HCT116 (cell line): ENCODE measurements around the gene FNDC3B. TPM values are rescaled to one million over a fixed set of nuclear protein-coding genes. Genes with fewer than 3 reads are reported as not detected.

Experiments
- ATAC-seq: fragments of 200-7000 bp; cut with Tn5 transposase; 2 replicates; pipeline ENCODE4 v1.9.1; 2020; ENCODE audit warnings: mild to moderate bottlenecking, moderate library complexity
- BruUV-seq: library from RNA; stranded (reverse); fragments of 400-500 nt; replicated peaks from 2 replicates; lab custom pipeline; 2021; lab: Mats Ljungman, UMichigan
- CTCF ChIA-PET: fragments of 300-600 bp; sonication (Branson Sonifier 250); formaldehyde crosslinking; loops from one replicate; lab custom pipeline; 2021; ENCODE audit warnings: antibody characterized with exemption; lab: Charles Lee
- POLR2A ChIA-PET: fragments of 300-600, 350-600 bp; sonication (Branson Sonifier 250); formaldehyde crosslinking; loops from one replicate; lab custom pipeline; 2021; ENCODE audit warnings: antibody characterized with exemption; lab: Charles Lee
- RAD21 ChIA-PET, 2 experiments: fragments of 300-600 bp; sonication (Branson Sonifier 250); formaldehyde crosslinking; loops; one replicate each; lab custom pipeline; 2023; ENCODE audit warnings: low total read pairs in 2 of 2; ENCODE audit not compliant: uncharacterized antibody in 2 of 2, unreplicated experiment in 2 of 2, low non-redundant PET in 1 of 2; lab: Charles Lee
- DNase-seq: peaks from one replicate; pipeline ENCODE4 v3.0.0-alpha.2; 2010; ENCODE audit warnings: low read depth, low spot score
- H2AFZ ChIP-seq: fragments of 200-600 bp; shearing (Covaris generic), sonication (generic); 2 replicates; pipeline ENCODE4 v1.6.1; 2017; ENCODE audit warnings: low read depth, mixed run types, mixed read lengths, antibody characterized with exemption, low read length; ENCODE audit not compliant: poor library complexity, severe bottlenecking
- H3K27ac ChIP-seq: 2 replicates; pipeline ENCODE4 v1.5.1; 2012; ENCODE audit warnings: low read depth, low read length
- H3K27me3 ChIP-seq: fragments of 200-600 bp; sonication (generic); 2 replicates; pipeline ENCODE4 v1.6.1; 2016; ENCODE audit warnings: mixed run types, low read length, mixed read lengths; ENCODE audit not compliant: insufficient read depth
- H3K36me3 ChIP-seq, 2 experiments: fragments of 200-500 bp in 1 of 2; fragments of 200-600 bp in 1 of 2; sonication (Bioruptor generic) in 1 of 2; sonication (generic) in 1 of 2; 2 replicates each; pipeline versions ENCODE4 v1.5.1 to v1.6.1; 2014 to 2016; ENCODE audit warnings: low read length in 2 of 2, inconsistent platforms in 1 of 2, mixed read lengths in 1 of 2, mixed run types in 1 of 2; ENCODE audit not compliant: insufficient read depth in 2 of 2, control insufficient read depth in 1 of 2
- H3K4me1 ChIP-seq, 2 experiments: fragments of 200-600 bp in 1 of 2; sonication (generic) in 1 of 2; 2 replicates each; pipeline versions ENCODE4 v1.5.1 to v1.6.1; 2012 to 2017; ENCODE audit warnings: low read length in 2 of 2, inconsistent platforms in 1 of 2, mild to moderate bottlenecking in 1 of 2, mixed read lengths in 1 of 2, mixed run types in 1 of 2, moderate library complexity in 1 of 2; ENCODE audit not compliant: insufficient read depth in 2 of 2, control insufficient read depth in 1 of 2
- H3K4me2 ChIP-seq: fragments of 200-600 bp; sonication (generic); 2 replicates; pipeline ENCODE4 v1.6.1; 2017; ENCODE audit warnings: mixed run types, low read length, mixed read lengths
- H3K4me3 ChIP-seq, 2 experiments: fragments of 200-600 bp in 1 of 2; sonication (generic) in 1 of 2; replicated peaks in 1 of 2; 2 replicates each; pipeline ENCODE4 v1.5.1; 2011 to 2016; ENCODE audit warnings: low read length in 2 of 2, control low read depth in 1 of 2, low read depth in 1 of 2, mild to moderate bottlenecking in 1 of 2, mixed read lengths in 1 of 2, mixed run types in 1 of 2
- H3K79me2 ChIP-seq: fragments of 200-600 bp; sonication (generic); 2 replicates; pipeline ENCODE4 v1.6.1; 2017; ENCODE audit warnings: mild to moderate bottlenecking, mixed run types, low read length, moderate library complexity, mixed read lengths; ENCODE audit not compliant: insufficient read depth
- H3K9ac ChIP-seq: fragments of 200-600 bp; sonication (generic); 2 replicates; pipeline ENCODE4 v1.6.1; 2016; ENCODE audit warnings: low read length, mixed read lengths
- H3K9me2 ChIP-seq: fragments of 200-600 bp; sonication (generic), shearing (Covaris generic); 2 replicates; pipeline ENCODE4 v1.6.1; 2017; ENCODE audit warnings: mixed run types, mild to moderate bottlenecking, moderate library complexity; ENCODE audit not compliant: insufficient read depth
- H3K9me3 ChIP-seq, 2 experiments: fragments of 200-500 bp in 1 of 2; fragments of 200-600 bp in 1 of 2; sonication (Bioruptor generic) in 1 of 2; sonication (generic) in 1 of 2; 2 replicates each; pipeline ENCODE4 v1.6.1; 2014 to 2017; ENCODE audit warnings: low read length in 2 of 2, mixed read lengths in 2 of 2, inconsistent platforms in 1 of 2, low read depth in 1 of 2, mild to moderate bottlenecking in 1 of 2, mixed run types in 1 of 2, moderate library complexity in 1 of 2; ENCODE audit not compliant: control insufficient read depth in 1 of 2, insufficient read depth in 1 of 2
- H4K20me1 ChIP-seq: fragments of 200-600 bp; sonication (generic), shearing (Covaris generic); 2 replicates; pipeline ENCODE4 v1.6.1; 2017; ENCODE audit warnings: mixed run types, mild to moderate bottlenecking, moderate library complexity; ENCODE audit not compliant: insufficient read depth
- ATF3 ChIP-seq: IDR thresholded peaks from 2 replicates; pipeline ENCODE4 v1.6.1; 2012
- CEBPB ChIP-seq: IDR thresholded peaks from 2 replicates; pipeline ENCODE4 v1.6.1; 2012; ENCODE audit warnings: low read depth
- ELF1 ChIP-seq: IDR thresholded peaks from 2 replicates; pipeline ENCODE4 v1.6.1; 2012; ENCODE audit warnings: low read depth, borderline replicate concordance
- EZH2phosphoT487 ChIP-seq: fragments of 200-600 bp; IDR thresholded peaks from 2 replicates; pipeline ENCODE4 v1.6.1; 2018; ENCODE audit warnings: antibody characterized with exemption, borderline replicate concordance
- RAD21 ChIP-seq: IDR thresholded peaks from 2 replicates; pipeline ENCODE4 v1.6.1; 2012; ENCODE audit warnings: low read depth, mild to moderate bottlenecking
- REST ChIP-seq: IDR thresholded peaks from 2 replicates; pipeline ENCODE4 v1.6.1; 2012; ENCODE audit warnings: low read depth
- SIN3A ChIP-seq: IDR thresholded peaks from 2 replicates; pipeline ENCODE4 v1.6.1; 2012; ENCODE audit warnings: low read depth
- SP1 ChIP-seq: IDR thresholded peaks from 2 replicates; pipeline ENCODE4 v1.6.1; 2012; ENCODE audit warnings: low read depth
- SRF ChIP-seq: IDR thresholded peaks from 2 replicates; pipeline ENCODE4 v1.6.1; 2012; ENCODE audit warnings: low read depth
- TCF7L2 ChIP-seq: IDR thresholded peaks from 2 replicates; pipeline ENCODE4 v1.7.0; 2011; ENCODE audit warnings: borderline replicate concordance, inconsistent platforms; ENCODE audit not compliant: insufficient read depth, insufficient read length; ENCODE audit errors: extremely low read depth
- ZBTB33 ChIP-seq: IDR thresholded peaks from 2 replicates; pipeline ENCODE4 v1.6.1; 2011; ENCODE audit warnings: mild to moderate bottlenecking, low read length, moderate library complexity; ENCODE audit not compliant: insufficient replicate concordance; ENCODE audit errors: extremely low read depth
- ZFX ChIP-seq: fragments of 450-650 bp; IDR thresholded peaks from 2 replicates; pipeline ENCODE4 v1.6.1; 2017
- ZNF274 ChIP-seq: fragments of 200-500 bp; sonication (Bioruptor generic); IDR thresholded peaks from 2 replicates; pipeline ENCODE4 v1.6.1; 2014; ENCODE audit warnings: mild to moderate bottlenecking, low read depth, low read length, inconsistent platforms
- intact Hi-C: fragments of 100-400 bp; cut with micrococcal nuclease; formaldehyde crosslinking; loops from 2 replicates; pipeline ENCODE4 v1.10.0; 2022
- total RNA-seq: library from RNA; stranded (reverse); gene quantifications from one replicate; pipeline ENCODE4 v1.2.1, GENCODE V29; 2021; ENCODE audit not compliant: unreplicated experiment
- TF ChIP-seq, protein P1 (sequence below), 3 experiments: fragments of 200-600 bp in 1 of 3; sonication (generic) in 1 of 3; IDR thresholded peaks in 2 of 3; conservative IDR thresholded peaks in 1 of 3; 2 replicates each; pipeline ENCODE4 v1.5.1; 2012 to 2017; ENCODE audit warnings: low read depth in 2 of 3, low read length in 2 of 3, antibody characterized with exemption in 1 of 3, borderline replicate concordance in 1 of 3, control low read depth in 1 of 3, mild to moderate bottlenecking in 1 of 3, mixed read lengths in 1 of 3, mixed run types in 1 of 3, moderate library complexity in 1 of 3; ENCODE audit not compliant: insufficient read depth in 1 of 3
- TF ChIP-seq, protein P2 (sequence below): IDR thresholded peaks from 2 replicates; pipeline ENCODE4 v1.6.1; 2012

The FNDC3B gene
- total RNA-seq, 1 experiment from 2014 or later = 45.7 TPM

- H3K36me3 ChIP-seq = no peaks in the 10 kb centered on the region
- ChIA-PET CTCF (no interaction called here), POLR2A (interaction anchor here (1.2 kb wide), 1 partner anchor 33 kb away, joined by 3 read pairs; no protein-coding TSS in a partner anchor), RAD21 (no interaction called here)
- intact Hi-C loops = no loop called here
- H3K4me2 ChIP-seq = no peak overlapping the region
- H3K79me2 ChIP-seq = no peaks in the 10 kb centered on the region
- no peak for DNase-seq
- no TSS peak for BruUV-seq
- H3K27me3 ChIP-seq = no peaks in the 10 kb centered on the region
- TF ChIP-seq, protein P1, sequence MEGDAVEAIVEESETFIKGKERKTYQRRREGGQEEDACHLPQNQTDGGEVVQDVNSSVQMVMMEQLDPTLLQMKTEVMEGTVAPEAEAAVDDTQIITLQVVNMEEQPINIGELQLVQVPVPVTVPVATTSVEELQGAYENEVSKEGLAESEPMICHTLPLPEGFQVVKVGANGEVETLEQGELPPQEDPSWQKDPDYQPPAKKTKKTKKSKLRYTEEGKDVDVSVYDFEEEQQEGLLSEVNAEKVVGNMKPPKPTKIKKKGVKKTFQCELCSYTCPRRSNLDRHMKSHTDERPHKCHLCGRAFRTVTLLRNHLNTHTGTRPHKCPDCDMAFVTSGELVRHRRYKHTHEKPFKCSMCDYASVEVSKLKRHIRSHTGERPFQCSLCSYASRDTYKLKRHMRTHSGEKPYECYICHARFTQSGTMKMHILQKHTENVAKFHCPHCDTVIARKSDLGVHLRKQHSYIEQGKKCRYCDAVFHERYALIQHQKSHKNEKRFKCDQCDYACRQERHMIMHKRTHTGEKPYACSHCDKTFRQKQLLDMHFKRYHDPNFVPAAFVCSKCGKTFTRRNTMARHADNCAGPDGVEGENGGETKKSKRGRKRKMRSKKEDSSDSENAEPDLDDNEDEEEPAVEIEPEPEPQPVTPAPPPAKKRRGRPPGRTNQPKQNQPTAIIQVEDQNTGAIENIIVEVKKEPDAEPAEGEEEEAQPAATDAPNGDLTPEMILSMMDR (IDR thresholded peaks at IDR 0.05 in 2 of 3, conservative IDR thresholded peaks at IDR 0.05 in 1 of 3; ENCODE audit: borderline replicate concordance in 1 of 3, insufficient read depth in 1 of 3, low read depth in 2 of 3, low read length in 2 of 3) = no peak
- TF ChIP-seq, protein P2, sequence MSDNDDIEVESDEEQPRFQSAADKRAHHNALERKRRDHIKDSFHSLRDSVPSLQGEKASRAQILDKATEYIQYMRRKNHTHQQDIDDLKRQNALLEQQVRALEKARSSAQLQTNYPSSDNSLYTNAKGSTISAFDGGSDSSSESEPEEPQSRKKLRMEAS = no peak
- TF ChIP-seq RAD21 (no peak), ZBTB33 (no peak), ZFX (no peak), TCF7L2 (no peak), SIN3A (no peak), ATF3 (no peak), ELF1 (no peak), REST (no peak), EZH2phosphoT487 (no peak), ZNF274 (no peak), CEBPB (no peak), SP1 (no peak), SRF (no peak)
- H3K4me3 ChIP-seq = no peak overlapping the region
- no peak overlapping the region for H2AFZ ChIP-seq
- peaks cover 0 to 19% of the 10 kb centered on the region in 2 experiments; a peak in 2 of 4 replicates for H3K4me1 ChIP-seq
- H3K9me3 ChIP-seq = no peaks in the 10 kb centered on the region
- no peak for ATAC-seq
- H3K9ac ChIP-seq = no peak overlapping the region
- H3K27ac ChIP-seq = no peak overlapping the region
- H4K20me1 ChIP-seq = no peaks in the 10 kb centered on the region
- no peaks in the 10 kb centered on the region for H3K9me2 ChIP-seq
Measured at GRCh38 chr3:172251211-172251610, 211.8 kb downstream of the FNDC3B start.
